Lung (tissue), 12 donors: ENCODE results near the gene STK35. TPM values are rescaled to one million over a fixed set of nuclear protein-coding genes. Genes with fewer than 3 reads are reported as not detected.

ENCODE experiments used
- ATAC-seq: fragments of 200-7000 bp; cut with Tn5 transposase; one replicate; pipeline ENCODE4 v1.9.1; 2020; ENCODE audit warnings: moderate number of reproducible peaks; ENCODE audit not compliant: insufficient read depth, low FRiP score
- DNase-seq, 3 donors: peaks; one replicate each; pipeline ENCODE4 v3.0.0-alpha.2; 2013 to 2017
- H3K27ac ChIP-seq, 2 donors: one replicate each; pipeline ENCODE4 v1.5.1; 2013; ENCODE audit warnings: mild to moderate bottlenecking in 2 of 2, moderate library complexity in 2 of 2, control low read depth in 1 of 2, inconsistent platforms in 1 of 2, low read depth in 1 of 2, low read length in 1 of 2
- H3K27me3 ChIP-seq, 3 donors: one replicate each; pipeline ENCODE4 v1.5.1; 2013; ENCODE audit warnings: low read length in 2 of 3; ENCODE audit not compliant: control insufficient read depth in 3 of 3, insufficient read depth in 3 of 3
- H3K36me3 ChIP-seq, 4 donors: one replicate each; pipeline ENCODE4 v1.5.1; 2013; ENCODE audit warnings: low read length in 4 of 4, mild to moderate bottlenecking in 1 of 4, moderate library complexity in 1 of 4; ENCODE audit not compliant: control insufficient read depth in 4 of 4, insufficient read depth in 4 of 4
- H3K4me1 ChIP-seq, 5 donors: one replicate each; pipeline ENCODE4 v1.5.1; 2013; ENCODE audit warnings: low read length in 5 of 5, mild to moderate bottlenecking in 2 of 5, moderate library complexity in 1 of 5; ENCODE audit not compliant: control insufficient read depth in 5 of 5, insufficient read depth in 5 of 5
- H3K4me3 ChIP-seq: one replicate; pipeline ENCODE4 v1.5.1; 2013; ENCODE audit warnings: mild to moderate bottlenecking, control low read depth, moderate library complexity
- H3K9ac ChIP-seq, 2 donors: one replicate each; pipeline ENCODE4 v1.5.1; 2013; ENCODE audit warnings: low read length in 2 of 2, control low read depth in 1 of 2; ENCODE audit not compliant: insufficient read depth in 1 of 2
- H3K9me3 ChIP-seq, 4 donors: one replicate each; pipeline ENCODE4 v1.5.1; 2013; ENCODE audit warnings: low read length in 3 of 4, mild to moderate bottlenecking in 1 of 4, moderate library complexity in 1 of 4; ENCODE audit not compliant: control insufficient read depth in 4 of 4, insufficient read depth in 3 of 4
- WGBS, 2 donors: extraction: QIAGEN DNeasy Blood & Tissue Kit; methylation state at CpG; one replicate each; pipeline ENCODE4 v1.1.7; 2013; 5-methylcytosine and 5-hydroxymethylcytosine counted together
- polyA plus RNA-seq, 2 donors: library from polyadenylated mRNA; stranded (reverse); fragments of 200-250 nt; gene quantifications; one replicate each; pipeline ENCODE4 v1.2.1, GENCODE V29; 2013
- total RNA-seq, 2 donors: library from RNA; depleted of rRNA in 1 of 2; stranded (reverse); fragments of >200 nt in 1 of 2; gene quantifications; one replicate each; pipeline ENCODE4 v1.2.1, GENCODE V29; 2014 to 2021
- TF ChIP-seq, protein P1 (sequence below): IDR thresholded peaks from 2 replicates; pipeline ENCODE4 v1.5.1; 2012; ENCODE audit warnings: mild to moderate bottlenecking; ENCODE audit errors: control extremely low read depth, extremely low read depth
- donor health status: control.
- donor health status: control.
- donor health status: Bipolar disorder and iron deficiency.
- donor health status: healthy.
- donor health status: DM: yes; HTN: yes; CAD: no.

Gene STK35
- total and polyA plus RNA-seq, 4 donors: 5.8 to 24.2 (median 12.5) TPM

GRCh38 chr20:2142649-2143048 is 41.0 kb downstream of the STK35 start:
- Histone ChIP-seq H3K27ac (peak overlapping the region in 1 of 2 donors; percentile 89), H3K9me3 (no peaks in the 10 kb centered on the region), H3K36me3 (peaks cover 0 to 32% (median 19%) of the 10 kb centered on the region in 4 donors), H3K27me3 (no peaks in the 10 kb centered on the region), H3K4me3 (no peak overlapping the region), H3K4me1 (peaks cover 0 to 33% (median 4%) of the 10 kb centered on the region in 5 donors), H3K9ac (no peak overlapping the region)
- TF ChIP-seq, protein P1, sequence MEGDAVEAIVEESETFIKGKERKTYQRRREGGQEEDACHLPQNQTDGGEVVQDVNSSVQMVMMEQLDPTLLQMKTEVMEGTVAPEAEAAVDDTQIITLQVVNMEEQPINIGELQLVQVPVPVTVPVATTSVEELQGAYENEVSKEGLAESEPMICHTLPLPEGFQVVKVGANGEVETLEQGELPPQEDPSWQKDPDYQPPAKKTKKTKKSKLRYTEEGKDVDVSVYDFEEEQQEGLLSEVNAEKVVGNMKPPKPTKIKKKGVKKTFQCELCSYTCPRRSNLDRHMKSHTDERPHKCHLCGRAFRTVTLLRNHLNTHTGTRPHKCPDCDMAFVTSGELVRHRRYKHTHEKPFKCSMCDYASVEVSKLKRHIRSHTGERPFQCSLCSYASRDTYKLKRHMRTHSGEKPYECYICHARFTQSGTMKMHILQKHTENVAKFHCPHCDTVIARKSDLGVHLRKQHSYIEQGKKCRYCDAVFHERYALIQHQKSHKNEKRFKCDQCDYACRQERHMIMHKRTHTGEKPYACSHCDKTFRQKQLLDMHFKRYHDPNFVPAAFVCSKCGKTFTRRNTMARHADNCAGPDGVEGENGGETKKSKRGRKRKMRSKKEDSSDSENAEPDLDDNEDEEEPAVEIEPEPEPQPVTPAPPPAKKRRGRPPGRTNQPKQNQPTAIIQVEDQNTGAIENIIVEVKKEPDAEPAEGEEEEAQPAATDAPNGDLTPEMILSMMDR: no peak
- 92 to 96% methylated on average over 6 of the region's 6 CpGs for WGBS, 2 donors
- DNase-seq (no peak), ATAC-seq (no peak)

- WGBS, 2 donors: 96 to 97% methylated on average over 10 of the region's 10 CpGs
- DNase-seq (no peak), ATAC-seq (no peak)
- peaks cover 0 to 26% (median 4%) of the 10 kb centered on the region in 5 donors for H3K4me1 ChIP-seq
- H3K9ac ChIP-seq: no peak overlapping the region
- H3K36me3 ChIP-seq: peaks cover 0 to 35% (median 17%) of the 10 kb centered on the region in 4 donors
- no peaks in the 10 kb centered on the region for H3K9me3 ChIP-seq
- TF ChIP-seq, protein P1: no peak
- no peak overlapping the region for H3K4me3 ChIP-seq
- peak overlapping the region in 1 of 2 donors; percentile 89 for H3K27ac ChIP-seq
- no peaks in the 10 kb centered on the region for H3K27me3 ChIP-seq
Measured at GRCh38 chr20:2143594-2143993, 42.0 kb downstream of the STK35 start.

DNA sequence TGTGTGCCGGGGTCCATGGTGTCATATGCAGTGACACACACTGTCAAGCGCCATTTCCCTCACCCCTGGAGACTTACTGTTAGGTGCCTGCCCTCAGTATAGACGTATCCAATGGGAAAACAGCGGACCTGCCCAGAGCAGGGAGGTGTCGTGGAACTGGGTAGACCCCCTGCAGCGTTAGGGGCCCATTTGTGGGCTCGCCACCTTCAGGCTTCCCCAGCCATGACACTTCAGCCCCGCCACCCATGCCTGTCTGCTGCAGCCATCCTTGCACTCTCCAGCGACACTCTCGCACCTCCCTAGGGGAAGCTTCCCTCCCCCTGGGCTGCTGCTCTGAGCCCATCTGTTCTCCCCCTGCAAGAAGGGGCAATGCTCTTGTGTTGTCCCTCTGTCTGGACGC is 43.2 kb downstream of the STK35 start:
- DNase-seq: no peak
- TF ChIP-seq, protein P1: no peak
- no peak for ATAC-seq
- Histone ChIP-seq H3K9me3 (no peaks in the 10 kb centered on the region), H3K36me3 (peaks cover 0 to 39% (median 17%) of the 10 kb centered on the region in 4 donors), H3K4me3 (no peak overlapping the region), H3K9ac (no peak overlapping the region), H3K27me3 (no peaks in the 10 kb centered on the region), H3K27ac (no peak overlapping the region), H3K4me1 (peaks cover 0 to 19% (median 4%) of the 10 kb centered on the region in 5 donors)
- WGBS, 2 donors: 94 to 95% methylated on average over 11 of the region's 11 CpGs

DNA sequence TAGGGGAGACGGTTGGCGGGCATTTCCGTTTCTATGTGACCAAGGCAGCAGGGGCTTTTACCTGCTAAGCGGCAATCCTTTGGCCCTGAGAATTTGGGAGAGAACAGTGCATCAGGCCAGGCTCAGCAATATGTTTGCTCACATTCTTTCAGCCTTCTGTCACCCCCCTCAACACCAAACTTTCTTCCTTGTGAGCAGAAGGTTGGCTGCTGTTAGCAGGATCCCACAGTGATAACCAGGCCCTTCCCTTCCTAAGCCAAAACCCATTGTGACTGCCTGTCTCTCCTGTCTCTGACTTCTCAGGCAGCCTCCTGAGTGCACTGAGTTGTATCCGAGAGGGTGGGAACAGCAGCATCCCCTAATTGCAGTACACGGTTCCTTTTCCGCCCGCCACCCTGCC is 43.7 kb downstream of the STK35 start:
- H3K9ac ChIP-seq: no peak overlapping the region
- no peak overlapping the region for H3K27ac ChIP-seq
- DNase-seq: no peak
- peaks cover 0 to 39% (median 16%) of the 10 kb centered on the region in 4 donors for H3K36me3 ChIP-seq
- H3K4me1 ChIP-seq: peaks cover 0 to 13% (median 2%) of the 10 kb centered on the region in 5 donors
- ATAC-seq: no peak
- H3K27me3 ChIP-seq: no peaks in the 10 kb centered on the region
- H3K4me3 ChIP-seq: no peak overlapping the region
- no peaks in the 10 kb centered on the region for H3K9me3 ChIP-seq
- TF ChIP-seq, protein P1: no peak
- 93 to 96% methylated on average over 8 of the region's 8 CpGs for WGBS, 2 donors
